Non-pigmented ciliary epithelial cell (primary cell): ENCODE data around the gene GNAI2.

Experiments used
- DNase-seq: peaks from one replicate; pipeline ENCODE4 v3.0.0-alpha.2; 2010; ENCODE audit warnings: low read depth

Gene GNAI2

GRCh38 chr3:50297896-50298725 lies 62.1 kb downstream of the GNAI2 start:
- DNase-seq: no peak

DNA sequence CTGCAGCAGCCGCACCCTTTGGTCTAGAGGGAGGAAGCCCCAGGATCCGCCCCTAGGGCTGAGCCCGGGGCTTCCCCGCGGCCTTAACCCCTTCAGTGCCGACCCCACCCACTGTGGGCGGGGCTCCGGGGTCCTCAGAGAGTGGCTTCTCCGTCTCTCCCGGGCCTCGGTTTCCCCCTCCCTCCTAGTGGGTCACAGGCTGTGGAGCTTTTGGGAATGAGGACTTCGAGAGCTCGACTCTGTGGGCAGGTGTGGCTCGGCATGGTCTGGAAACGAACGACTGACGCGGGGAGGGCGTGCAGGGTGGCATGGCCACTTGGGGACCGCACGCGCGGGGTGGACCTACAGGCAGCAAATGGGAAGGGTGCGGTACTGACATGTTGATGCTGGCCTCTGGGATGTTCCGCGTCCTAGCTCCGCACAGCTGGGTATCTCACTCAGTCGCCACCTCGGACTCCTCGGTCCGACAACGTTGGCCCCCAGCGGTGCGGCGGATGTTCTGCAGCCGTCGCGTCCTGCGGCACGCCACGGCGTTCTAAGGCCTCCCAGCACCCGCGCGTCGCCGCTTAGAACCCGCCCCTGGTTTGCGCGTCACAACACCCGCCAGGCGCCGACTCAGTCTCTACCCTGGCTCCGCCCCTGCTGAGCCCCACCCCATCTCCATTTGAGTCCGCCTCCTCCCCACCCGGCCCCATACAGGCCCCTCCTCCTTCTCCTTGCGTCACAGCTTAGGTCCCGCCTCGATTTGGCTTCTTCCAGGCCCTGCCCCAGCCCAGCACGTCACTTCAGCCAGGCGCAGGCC lies 63.0 kb downstream of the GNAI2 start, which contains the start of the genes HYAL3 and NAA80:
HYAL3 (minus strand) TSS at position 570 of the 802 bp plus-strand sequence. CDS start 3,803 bp downstream, outside the sequence.
NAA80 (minus strand) TSS at position 570 of the 802 bp plus-strand sequence. CDS start 1,942 bp downstream, outside the sequence.
- peak; percentile 98 for DNase-seq

DNA sequence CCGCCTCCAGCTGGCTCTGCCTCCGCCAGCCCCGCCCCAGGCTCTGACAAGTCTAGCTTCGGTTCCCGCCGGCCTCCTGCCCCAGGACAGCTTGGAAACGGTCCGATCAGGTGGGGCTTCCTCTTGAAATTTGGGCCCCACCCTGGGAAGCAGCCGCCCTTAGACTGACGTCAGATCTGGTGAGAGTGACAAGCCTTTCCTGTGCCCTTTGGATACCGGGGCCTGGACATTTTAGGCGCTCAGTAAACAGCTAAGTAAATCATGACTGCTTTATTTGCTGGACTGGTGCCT lies 63.6 kb downstream of the GNAI2 start:
- DNase-seq: no peak

- no peak for DNase-seq
Observed at GRCh38 chr3:50299929-50300680, 64.1 kb downstream of the GNAI2 start.

DNA sequence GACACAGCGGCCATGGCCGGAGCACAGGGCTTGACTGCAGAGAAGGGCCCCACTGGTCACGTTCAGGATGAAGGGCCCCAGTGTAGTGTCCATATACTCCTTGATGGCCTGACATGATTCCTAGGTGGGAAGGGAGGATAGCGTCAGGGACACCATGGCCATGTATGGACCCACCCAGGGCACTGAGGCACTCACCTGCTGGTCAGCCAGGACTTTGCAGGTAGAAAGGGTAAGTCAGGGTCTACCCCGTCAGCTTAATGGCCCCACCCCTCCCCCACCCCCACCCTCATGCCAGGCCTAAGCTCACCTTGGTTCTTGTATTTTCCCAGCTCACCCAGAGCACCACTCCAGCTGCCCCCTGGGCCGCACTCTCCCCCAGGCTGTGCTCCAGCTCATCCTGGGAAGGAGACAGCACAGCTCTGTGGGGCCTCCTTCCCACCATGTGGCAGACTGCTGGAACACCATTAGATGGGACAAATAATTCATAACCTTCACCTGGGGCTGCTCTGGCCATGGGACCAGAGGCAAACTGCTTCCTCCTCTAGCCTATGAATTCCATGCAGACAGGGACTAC lies 64.8 kb downstream of the GNAI2 start:
- no peak for DNase-seq

GRCh38 chr3:50302095-50303012 lies 66.3 kb downstream of the GNAI2 start:
- no peak for DNase-seq

DNA sequence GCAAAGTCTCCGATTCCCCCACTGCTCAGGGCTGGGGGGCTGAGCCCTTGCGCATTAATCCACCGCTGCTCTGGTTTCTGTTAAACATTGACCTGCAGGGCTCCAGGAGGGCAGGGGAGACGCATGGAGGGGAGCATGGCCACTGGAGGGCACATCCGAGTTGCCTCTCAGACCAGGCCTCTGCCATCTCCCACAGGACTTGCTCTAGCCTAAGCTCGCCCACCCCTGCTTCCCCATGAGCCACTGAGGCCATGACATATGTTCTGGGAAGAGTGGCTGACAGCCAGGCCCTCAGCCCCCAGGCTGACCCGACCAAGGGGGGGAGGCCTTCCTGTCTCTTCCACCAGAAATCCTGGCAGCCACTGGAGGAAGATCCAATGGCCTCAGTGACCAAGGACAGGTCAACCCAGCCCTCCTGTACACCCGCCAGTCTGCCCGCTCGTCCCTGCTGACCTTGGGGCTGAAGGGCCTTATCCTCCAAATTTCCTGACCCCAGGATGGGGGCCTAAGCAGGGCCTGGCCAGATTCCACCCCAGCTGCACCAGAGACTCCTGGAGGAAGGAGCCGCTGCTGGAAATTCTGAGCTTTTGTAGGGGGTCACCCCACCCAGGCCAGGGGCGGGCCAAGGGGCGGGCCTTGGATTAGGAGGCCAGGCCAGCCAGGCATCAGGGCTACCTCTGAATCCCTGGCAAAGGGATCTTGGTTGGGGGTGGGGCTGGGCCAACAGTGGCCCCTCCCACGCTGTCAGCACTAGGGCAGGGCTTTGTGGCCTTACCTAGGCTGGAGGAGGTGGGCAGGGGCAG lies 67.2 kb downstream of the GNAI2 start, which contains the start of gene HYAL1:
HYAL1 (minus strand) TSS at position 562 of the 803 bp plus-strand sequence. CDS start 618 bp downstream, outside the sequence.
- no peak for DNase-seq

DNA sequence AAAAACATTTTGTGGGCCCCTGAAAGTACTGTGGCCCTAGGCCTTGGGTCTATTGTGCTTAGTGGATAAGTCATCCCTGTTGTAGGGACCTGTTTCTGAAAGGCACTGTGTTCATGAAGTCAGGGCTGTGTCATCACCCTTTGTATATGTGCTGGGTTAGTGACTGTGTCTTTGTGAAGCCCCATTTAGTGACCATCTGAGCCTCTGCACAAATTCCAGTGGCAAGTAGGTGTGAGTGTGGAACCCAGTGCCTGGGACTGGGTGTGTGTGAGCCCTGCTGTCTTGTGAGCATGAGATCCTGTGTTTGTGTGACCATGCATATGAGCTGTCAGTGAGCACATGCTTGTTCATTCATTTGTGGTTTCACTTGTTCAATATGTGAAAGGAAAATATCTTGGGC lies 68.6 kb downstream of the GNAI2 start:
- DNase-seq: no peak
